Measurements from ENCODE around the gene IRAK2. TPM values are rescaled to one million over a fixed set of nuclear protein-coding genes. Genes with fewer than 3 reads are reported as not detected.

Gene IRAK2
- polyA plus RNA-seq, 1 experiment, result 2.5 TPM

DNA sequence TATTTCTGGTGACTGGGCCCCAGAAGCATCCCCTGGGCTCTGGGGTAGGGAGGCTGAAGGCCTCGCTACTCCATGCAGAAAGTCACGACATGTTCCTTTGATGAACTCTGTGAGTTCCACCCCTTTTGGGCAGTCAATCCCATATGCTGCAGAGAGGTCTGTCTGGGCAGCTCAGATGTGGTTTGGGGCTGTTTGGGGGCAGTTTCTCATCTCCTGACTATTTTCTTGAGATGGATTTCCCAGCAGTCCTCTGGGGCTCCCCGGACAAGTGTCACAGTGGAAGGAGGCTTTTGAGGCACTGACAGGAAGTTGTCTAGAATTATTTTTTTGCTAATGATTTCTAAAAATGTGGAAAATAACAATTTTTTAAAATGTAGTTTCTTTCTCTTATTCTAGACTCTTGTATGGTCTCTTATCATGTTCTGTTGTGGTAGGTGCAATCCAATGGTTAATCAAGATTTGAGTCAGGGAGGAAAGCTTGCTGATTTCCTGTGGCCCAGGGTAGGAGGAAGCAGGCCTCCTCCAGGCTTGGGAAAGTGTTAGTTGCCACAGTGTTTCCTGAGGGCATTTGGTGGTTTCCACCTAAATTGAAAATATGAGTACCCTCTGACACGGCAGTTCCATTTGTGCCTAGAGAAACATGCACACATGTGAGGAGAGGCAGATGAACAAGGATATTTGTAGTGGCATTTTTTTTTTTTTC is 63.7 kb downstream of the IRAK2 start:
- Histone ChIP-seq H3K4me3 (ENCODE audit: low read depth, low read length) (no peak overlapping the region), H3K36me3 (ENCODE audit: control insufficient read depth, insufficient read depth, low read length) (no peaks in the 10 kb centered on the region), H3K27me3 (ENCODE audit: control insufficient read depth, insufficient read depth, low read length) (no peaks in the 10 kb centered on the region)
- no peak for DNase-seq (ENCODE audit: low read depth)
- CTCF ChIA-PET, result interaction anchor here (0.6 kb wide), 1 partner anchor 296 kb away, joined by 3 read pairs; no protein-coding TSS in a partner anchor
- TF ChIP-seq, protein P1, sequence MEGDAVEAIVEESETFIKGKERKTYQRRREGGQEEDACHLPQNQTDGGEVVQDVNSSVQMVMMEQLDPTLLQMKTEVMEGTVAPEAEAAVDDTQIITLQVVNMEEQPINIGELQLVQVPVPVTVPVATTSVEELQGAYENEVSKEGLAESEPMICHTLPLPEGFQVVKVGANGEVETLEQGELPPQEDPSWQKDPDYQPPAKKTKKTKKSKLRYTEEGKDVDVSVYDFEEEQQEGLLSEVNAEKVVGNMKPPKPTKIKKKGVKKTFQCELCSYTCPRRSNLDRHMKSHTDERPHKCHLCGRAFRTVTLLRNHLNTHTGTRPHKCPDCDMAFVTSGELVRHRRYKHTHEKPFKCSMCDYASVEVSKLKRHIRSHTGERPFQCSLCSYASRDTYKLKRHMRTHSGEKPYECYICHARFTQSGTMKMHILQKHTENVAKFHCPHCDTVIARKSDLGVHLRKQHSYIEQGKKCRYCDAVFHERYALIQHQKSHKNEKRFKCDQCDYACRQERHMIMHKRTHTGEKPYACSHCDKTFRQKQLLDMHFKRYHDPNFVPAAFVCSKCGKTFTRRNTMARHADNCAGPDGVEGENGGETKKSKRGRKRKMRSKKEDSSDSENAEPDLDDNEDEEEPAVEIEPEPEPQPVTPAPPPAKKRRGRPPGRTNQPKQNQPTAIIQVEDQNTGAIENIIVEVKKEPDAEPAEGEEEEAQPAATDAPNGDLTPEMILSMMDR (IDR thresholded peaks at IDR 0.05; ENCODE audit: insufficient read depth, low read depth, low read length), result no peak
- POLR2A ChIA-PET, result no interaction called here

- ChIA-PET CTCF (interaction anchor here (0.9 kb wide), 1 partner anchor 297 kb away, joined by 3 read pairs; no protein-coding TSS in a partner anchor), POLR2A (no interaction called here)
- H3K27me3 ChIP-seq (ENCODE audit: control insufficient read depth, insufficient read depth, low read length), result no peaks in the 10 kb centered on the region
- TF ChIP-seq, protein P1 (IDR thresholded peaks at IDR 0.05; ENCODE audit: insufficient read depth, low read depth, low read length), result no peak
- H3K4me3 ChIP-seq (ENCODE audit: low read depth, low read length), result no peak overlapping the region
- DNase-seq (ENCODE audit: low read depth), result no peak
- no peaks in the 10 kb centered on the region for H3K36me3 ChIP-seq (ENCODE audit: control insufficient read depth, insufficient read depth, low read length)
Measured at GRCh38 chr3:10229576-10229975, 64.9 kb downstream of the IRAK2 start.

- POLR2A ChIA-PET, result no interaction called here
Measured at GRCh38 chr3:10232137-10232536, 67.4 kb downstream of the IRAK2 start.

GRCh38 chr3:10233988-10234387 is 69.3 kb downstream of the IRAK2 start:
- H3K36me3 ChIP-seq (ENCODE audit: control insufficient read depth, insufficient read depth, low read length), result peaks cover 1% of the 10 kb centered on the region; the same call in 1 of the 2 replicates
- H3K27me3 ChIP-seq (ENCODE audit: control insufficient read depth, insufficient read depth, low read length), result no peaks in the 10 kb centered on the region
- no peak for DNase-seq (ENCODE audit: low read depth)
- CTCF ChIA-PET, result no interaction called here
- H3K4me3 ChIP-seq (ENCODE audit: low read depth, low read length), result no peak overlapping the region
- POLR2A ChIA-PET, result no interaction called here
- TF ChIP-seq, protein P1 (IDR thresholded peaks at IDR 0.05; ENCODE audit: insufficient read depth, low read depth, low read length), result no peak

More at GRCh38 chr3:10232137-10232536, 67.4 kb downstream of the IRAK2 start:
- TF ChIP-seq, protein P1 (IDR thresholded peaks at IDR 0.05; ENCODE audit: insufficient read depth, low read depth, low read length), result no peak
- Histone ChIP-seq H3K4me3 (ENCODE audit: low read depth, low read length) (no peak overlapping the region), H3K36me3 (ENCODE audit: control insufficient read depth, insufficient read depth, low read length) (peaks cover 1% of the 10 kb centered on the region; the same call in 1 of the 2 replicates), H3K27me3 (ENCODE audit: control insufficient read depth, insufficient read depth, low read length) (no peaks in the 10 kb centered on the region)
- DNase-seq (ENCODE audit: low read depth), result no peak
- CTCF ChIA-PET, result no interaction called here

DNA sequence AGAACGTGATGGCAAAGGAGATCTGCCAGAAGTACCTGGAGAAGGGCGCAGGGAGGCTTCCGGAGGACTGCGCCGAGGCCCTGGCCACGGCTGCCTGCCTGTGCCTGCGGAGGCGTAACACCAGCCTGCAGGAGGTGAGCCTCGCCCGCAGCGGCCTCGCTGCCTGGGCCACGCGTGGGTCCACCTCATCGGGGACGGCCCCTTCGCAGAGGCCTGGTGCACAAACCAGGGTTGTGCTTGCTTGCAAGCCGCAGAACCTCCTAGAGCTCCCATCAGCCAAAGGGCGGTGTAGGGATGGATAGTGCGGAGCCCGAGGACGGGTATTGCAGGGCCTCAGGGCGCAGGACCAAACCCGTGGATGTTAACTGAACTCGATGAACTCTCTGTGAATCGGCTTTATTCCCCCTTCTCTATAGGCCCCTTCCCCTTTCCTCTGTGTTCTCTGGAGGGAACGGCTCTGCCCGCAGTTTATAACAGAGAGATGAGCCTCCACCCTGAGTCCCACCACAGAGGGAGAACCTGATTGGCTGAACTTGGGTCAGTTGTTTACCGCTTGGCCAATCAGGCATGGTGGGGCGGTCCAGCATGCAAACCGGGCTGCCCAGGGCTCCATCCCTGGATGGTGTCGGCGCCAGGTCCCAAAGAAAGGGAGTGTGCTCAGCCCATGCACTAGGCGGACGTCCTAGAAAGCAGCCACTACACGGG is 70.0 kb downstream of the IRAK2 start:
- no peak for DNase-seq (ENCODE audit: low read depth)
- Histone ChIP-seq H3K4me3 (ENCODE audit: low read depth, low read length) (no peak overlapping the region), H3K36me3 (ENCODE audit: control insufficient read depth, insufficient read depth, low read length) (peaks cover 1% of the 10 kb centered on the region; the same call in 1 of the 2 replicates), H3K27me3 (ENCODE audit: control insufficient read depth, insufficient read depth, low read length) (no peaks in the 10 kb centered on the region)
- TF ChIP-seq, protein P1 (IDR thresholded peaks at IDR 0.05; ENCODE audit: insufficient read depth, low read depth, low read length), result no peak
- ChIA-PET POLR2A (no interaction called here), CTCF (no interaction called here)
